ENCODE results near the gene GOLGA3.
A peak's percentile ranks its signal among the peaks of the same experiment; 100 is the strongest.
"Not testable (repeated sequence)": the region's sequence is repeated elsewhere in the genome, so short reads cannot be mapped to it uniquely, and the experiment has no call there.

Gene GOLGA3, protein sequence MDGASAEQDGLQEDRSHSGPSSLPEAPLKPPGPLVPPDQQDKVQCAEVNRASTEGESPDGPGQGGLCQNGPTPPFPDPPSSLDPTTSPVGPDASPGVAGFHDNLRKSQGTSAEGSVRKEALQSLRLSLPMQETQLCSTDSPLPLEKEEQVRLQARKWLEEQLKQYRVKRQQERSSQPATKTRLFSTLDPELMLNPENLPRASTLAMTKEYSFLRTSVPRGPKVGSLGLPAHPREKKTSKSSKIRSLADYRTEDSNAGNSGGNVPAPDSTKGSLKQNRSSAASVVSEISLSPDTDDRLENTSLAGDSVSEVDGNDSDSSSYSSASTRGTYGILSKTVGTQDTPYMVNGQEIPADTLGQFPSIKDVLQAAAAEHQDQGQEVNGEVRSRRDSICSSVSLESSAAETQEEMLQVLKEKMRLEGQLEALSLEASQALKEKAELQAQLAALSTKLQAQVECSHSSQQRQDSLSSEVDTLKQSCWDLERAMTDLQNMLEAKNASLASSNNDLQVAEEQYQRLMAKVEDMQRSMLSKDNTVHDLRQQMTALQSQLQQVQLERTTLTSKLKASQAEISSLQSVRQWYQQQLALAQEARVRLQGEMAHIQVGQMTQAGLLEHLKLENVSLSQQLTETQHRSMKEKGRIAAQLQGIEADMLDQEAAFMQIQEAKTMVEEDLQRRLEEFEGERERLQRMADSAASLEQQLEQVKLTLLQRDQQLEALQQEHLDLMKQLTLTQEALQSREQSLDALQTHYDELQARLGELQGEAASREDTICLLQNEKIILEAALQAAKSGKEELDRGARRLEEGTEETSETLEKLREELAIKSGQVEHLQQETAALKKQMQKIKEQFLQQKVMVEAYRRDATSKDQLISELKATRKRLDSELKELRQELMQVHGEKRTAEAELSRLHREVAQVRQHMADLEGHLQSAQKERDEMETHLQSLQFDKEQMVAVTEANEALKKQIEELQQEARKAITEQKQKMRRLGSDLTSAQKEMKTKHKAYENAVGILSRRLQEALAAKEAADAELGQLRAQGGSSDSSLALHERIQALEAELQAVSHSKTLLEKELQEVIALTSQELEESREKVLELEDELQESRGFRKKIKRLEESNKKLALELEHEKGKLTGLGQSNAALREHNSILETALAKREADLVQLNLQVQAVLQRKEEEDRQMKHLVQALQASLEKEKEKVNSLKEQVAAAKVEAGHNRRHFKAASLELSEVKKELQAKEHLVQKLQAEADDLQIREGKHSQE (N-terminal part only)

DNA sequence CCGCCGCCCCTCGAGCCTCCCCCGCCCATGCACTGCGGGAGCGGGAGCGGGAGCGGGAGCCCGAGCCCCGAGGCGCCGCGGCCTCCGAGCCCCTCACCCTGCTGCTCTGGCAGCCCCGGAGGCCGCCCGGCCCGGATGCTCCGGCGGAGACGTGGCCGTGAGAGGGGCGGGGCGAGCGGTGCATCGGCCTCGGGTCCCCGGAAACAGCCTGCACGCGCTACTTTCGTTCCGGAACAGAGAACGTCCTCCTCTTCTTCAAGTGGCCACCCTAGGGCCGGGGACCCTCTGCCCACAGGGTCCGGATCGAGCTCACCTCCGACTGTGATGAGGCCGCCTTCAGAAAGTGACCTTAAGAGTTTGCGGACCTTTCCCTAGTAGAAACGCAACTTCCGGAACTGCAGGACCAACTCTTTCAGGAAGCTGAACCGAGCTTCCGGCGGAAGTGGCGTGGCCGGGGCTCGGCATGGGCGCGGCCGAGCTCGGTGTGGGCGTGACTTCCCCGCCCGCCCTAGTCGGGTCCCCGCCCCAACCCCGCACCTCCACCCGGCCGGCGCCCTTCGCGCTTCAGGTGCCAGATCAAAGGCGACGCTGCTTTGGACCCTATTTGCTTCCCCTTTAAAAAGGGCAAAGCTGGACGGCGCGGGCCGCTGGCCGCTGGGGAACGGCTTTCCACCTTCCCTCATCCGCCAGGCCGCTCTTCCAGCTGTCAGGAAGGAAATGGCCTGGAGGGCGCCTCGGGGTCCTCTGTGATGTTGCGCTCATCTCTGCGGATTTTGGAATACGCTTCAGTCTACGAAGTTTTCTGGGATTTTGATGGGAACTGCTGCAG is at the start of gene GOLGA3:
Gene GOLGA3, minus strand, starts transcription at position 164 of the 829 bp plus-strand sequence. CDS start 6,741 bp downstream, outside the sequence.
- DNase-seq: peak; percentile 93 to 94

DNA sequence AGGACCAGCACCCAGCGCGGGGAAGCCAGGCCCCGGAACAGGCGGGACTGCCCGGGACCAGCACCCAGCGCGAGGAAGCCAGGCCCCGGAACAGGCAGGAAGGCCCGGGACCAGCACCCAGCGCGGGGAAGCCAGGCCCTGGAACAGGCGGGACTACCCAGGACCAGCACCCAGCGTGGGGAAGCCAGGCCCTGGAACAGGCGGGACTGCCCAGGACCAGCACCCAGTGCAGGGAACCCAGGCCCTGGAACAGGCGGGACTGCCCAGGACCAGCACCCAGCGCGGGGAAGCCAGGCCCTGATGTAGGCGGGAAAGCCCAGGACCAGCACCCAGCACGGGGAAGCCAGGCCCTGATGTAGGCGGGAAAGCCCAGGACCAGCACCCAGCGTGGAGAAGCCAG is 46.0 kb upstream of the GOLGA3 start:
- DNase-seq: not testable (repeated sequence)

DNA sequence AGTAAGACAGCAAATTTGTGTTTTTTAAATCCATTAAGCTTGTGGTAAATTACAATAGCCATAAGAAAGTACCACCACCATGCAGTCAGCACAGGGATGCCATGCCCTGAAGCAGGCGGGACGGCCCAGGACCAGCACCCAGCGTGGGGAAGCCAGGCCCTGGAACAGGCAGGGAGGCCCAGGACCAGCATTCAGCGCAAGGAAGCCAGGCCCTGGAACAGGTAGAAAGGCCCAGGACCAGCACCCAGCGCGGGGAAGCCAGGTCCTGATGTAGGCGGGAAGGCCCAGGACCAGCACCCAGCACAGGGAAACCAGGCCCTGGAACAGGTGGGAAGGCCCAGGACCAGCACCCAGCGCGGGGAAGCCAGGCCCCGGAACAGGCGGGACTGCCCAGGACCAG is 45.5 kb upstream of the GOLGA3 start:
- no peak for DNase-seq

DNA sequence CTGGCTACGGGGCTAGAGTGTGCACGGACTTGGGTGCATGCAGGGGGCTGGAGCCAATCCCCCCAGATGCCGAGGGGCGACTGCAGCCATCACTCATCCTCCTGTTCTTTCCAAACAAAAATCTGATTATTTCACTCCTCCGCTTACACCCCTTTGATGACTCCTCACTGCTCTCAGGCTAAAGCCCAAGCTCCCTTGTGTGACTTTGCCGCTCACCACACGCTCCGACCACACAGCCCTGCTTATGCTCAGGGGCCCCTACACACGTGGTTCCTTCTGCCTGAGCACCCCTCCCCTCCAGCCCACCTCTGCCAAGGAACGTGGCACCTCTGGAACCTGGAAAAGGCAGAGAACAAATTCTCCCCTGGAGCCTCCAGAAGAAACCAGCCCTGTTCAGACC is 45.1 kb upstream of the GOLGA3 start:
- no peak for DNase-seq

DNA sequence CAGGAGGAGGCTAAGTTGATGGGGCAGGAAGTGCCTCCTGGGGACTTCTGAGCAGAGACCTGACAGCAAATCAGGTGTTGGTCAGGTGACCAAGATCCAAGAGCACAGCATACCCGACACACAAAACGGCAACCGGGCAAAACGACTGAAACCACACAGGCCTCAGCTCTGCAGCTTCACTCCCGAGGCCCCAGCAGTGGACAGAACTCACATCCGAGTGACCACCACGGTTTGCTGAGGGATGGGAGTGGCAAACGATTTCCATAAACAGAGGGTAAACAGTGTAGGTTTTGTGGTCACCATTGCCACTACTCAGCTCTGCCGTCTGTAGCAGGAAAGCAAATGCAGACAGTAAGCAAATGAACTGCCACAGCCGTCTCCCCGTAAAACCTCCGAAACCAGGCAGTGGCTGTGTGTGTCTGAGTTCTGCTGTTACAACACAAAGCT is 44.3 kb upstream of the GOLGA3 start:
- peak; percentile 16 to 27 for DNase-seq

DNA sequence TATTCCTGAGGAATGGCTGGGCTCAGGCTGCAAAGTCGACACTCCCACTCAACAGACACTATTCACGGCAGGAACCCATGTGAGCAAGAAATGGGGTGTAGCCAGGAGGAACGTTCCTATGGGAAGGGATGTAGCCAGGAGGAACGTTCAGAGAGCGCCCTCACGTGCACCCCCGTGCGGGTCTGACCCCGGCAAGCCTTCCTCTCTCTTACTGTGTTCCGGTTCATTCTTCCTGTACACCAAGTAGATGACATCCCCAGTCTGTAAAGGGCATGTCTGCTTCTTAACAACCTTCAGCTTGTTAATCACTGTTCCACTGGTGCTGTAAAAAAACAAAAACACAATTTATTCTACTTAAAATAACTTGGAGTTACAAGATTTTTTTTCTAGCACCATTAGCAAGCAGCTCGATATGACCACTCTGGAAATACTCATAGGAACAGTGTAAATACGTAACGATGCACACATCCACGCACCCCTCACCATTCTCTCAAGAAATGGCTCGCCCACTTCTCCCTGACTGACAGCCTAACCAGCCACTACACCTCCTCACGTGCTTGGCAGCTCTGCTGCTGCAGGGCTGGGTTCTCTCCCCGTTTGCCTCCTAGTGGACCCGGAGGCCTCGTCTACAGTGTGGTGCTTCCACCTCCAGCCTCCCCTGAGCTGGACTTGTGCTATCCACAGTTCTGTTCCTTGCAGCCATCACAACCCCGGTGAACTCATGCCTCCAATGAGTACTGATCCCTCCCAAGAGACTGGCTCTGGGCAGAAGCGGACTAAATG is 43.6 kb upstream of the GOLGA3 start:
- no peak for DNase-seq

DNA sequence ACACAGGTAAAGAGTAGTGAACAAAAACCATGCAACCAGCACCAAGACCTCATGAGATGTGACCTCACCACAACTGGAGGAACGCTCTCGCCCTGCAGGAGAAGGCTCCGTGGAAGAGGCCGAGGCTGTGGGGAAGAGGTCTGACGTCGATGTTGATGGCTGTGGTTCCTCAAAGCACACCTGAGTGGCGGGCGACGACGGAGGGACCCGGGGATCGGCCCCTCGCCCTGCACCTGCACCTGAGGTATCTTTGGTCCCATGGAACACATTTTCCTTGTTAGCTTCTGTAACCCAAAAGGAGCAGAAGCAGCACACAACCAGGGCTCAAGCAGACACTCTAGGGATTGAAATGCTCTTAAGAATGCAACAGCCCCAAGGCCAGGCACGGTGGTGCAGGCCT is 40.9 kb upstream of the GOLGA3 start:
- DNase-seq: no peak

DNA sequence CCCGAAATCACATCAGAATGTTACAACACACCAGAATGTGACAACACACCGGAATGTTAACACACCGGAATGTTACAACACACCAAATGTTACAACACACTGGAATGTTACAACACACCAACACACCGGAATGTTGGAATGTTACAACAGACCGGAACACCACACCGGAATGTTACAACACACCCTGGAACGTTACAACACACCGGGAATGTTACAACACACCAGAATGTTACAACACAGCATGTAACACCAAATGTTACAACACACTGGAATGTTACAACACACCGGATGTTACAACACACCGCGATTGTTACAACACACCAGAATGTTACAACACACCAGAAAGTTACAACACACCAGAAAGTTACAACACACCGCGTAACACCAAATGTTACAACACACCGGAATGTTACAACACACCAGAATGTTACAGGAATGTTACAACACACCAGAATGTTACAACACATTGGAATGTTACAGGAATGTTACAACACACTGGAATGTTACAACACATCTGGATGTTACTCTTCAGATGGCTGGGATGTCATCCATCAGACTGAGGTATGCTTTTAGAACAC is 37.7 kb upstream of the GOLGA3 start:
- DNase-seq: no peak

DNA sequence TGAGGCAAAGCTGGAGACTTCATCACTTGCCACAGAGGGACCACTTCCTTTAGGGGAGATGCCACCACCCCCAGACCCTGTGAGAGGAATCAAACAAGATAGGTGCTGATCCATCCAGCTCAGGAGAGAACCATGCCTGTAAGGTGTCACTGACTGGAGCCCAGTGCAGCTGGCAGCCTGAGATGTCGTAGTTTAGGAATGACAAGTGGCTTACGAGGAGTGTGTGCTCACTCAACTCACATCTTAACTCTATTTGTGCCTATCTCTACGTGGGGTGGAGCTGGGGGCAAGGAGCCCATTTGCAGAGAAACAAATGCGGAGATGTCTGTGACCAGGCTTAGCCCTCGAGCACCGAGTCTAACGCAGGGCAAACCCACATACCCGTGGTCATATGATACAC is 32.9 kb upstream of the GOLGA3 start:
- DNase-seq: no peak

DNA sequence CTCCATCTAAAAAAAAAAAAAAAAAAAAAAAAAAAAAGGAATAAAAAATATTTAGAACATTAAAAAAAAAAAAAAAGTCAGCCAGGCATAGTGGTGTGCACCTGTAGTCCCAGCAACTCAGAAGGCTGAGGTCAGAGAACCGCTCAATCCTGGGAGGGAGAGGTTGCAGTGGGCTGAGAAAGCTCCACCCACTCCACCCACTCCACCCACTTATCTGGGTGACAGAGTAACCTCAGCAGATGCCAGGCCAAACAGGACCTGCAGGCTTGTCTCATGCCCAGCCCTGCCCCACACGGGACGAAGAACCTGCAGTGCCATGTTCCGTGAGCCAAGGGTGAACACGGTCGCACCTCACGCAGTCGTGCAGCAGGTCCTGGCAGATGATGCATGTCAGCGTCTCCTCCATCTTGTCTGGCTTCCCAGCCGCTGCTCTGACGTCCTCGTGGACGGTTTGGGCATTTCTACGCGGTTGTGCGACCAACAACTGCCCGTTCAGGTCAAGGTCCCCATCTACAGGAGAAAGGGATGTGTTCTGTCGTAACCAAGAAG is 30.1 kb upstream of the GOLGA3 start:
- no peak for DNase-seq

DNA sequence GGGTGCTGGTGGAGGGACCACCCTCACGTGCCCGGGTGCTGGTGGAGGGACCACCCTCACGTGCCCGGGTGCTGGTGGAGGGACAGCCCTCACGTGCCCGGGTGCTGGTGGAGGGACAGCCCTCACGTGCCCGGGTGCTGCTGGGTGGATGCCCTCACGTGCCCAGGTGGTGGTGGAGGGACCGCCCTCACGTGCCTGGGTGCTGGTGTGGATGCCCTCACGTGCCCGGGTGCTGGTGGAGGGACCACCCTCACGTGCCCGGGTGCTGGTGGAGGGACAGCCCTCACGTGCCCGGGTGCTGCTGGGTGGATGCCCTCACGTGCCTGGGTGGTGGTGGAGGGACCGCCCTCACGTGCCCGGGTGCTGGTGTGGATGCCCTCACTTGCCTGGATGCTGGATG is 28.4 kb upstream of the GOLGA3 start:
- not testable (repeated sequence) for DNase-seq

DNA sequence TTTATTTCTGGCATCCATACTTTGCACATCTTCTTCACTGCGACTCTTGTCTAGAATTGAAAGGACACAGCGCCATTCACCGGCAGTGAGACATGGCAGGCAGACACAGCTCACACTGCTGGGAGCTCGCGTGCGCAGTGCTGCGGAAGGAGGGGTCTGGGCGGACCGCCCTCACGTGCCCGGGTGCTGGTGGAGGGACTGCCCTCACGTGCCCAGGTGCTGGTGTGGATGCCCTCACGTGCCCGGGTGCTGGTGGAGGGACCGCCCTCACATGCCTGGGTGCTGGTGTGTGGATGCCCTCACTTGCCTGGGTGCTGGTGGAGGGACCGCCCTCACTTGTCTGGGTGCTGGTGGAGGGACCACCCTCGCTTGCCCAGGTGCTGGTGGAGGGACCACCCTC is 27.9 kb upstream of the GOLGA3 start:
- no peak for DNase-seq

DNA sequence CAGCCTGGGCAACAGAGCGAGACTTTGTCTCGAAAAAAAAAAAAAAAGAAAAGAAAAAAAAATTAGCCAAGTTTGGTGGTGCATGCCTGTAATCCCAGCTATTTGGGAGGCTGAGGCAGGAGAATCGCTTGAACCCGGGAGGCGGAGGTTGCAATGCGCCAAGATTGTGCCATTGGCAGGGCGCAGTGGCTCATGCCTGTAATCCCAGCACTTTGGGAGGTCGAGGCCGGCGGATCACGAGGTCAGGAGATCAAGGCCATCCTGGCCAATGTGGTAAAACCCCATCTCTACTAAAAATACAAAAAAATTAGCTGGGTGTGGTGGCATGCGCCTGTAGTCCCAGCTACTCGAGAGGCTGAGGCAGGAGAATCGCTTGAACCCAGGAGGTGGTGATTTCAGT is 26.5 kb upstream of the GOLGA3 start:
- not testable (repeated sequence) for DNase-seq

DNA sequence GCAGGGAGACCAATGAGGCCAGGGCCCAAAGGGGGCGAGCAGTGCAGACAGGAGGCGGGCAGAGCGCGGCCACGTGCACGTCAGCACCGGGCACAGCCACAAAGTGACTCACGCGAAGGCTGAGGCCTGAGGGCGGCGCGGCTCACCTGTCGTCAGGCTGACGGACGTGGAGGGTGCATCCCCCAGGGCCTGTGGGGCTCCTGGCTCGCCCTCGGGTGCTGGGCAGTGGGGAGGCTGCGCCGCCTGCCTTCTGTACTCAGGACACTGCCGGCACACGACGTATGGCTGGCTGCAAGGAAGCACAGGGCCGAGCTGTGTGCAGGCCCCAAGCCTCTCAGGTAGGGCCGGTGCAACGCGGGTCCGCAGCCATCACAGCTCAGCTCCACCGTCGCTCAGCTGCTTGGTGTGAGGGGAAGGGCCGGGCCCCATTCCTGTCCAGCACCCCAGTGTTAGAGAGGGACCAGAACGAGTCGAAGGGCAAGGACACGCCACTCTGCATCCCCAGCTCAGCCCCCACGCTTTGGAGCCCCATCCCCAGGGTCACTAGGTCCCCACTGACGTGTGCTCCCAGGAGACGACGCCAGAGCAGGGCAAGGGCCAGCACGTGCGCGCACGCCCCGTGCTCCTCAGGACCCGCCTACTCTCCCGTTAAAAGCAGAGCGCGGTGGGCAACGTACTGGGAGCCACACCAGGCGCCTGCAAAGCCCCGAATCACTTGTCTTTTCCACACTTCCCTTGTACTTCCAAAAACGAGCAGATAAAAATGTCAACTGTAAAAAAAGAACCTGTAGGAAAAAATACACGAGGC is 24.8 kb upstream of the GOLGA3 start:
- DNase-seq: no peak

DNA sequence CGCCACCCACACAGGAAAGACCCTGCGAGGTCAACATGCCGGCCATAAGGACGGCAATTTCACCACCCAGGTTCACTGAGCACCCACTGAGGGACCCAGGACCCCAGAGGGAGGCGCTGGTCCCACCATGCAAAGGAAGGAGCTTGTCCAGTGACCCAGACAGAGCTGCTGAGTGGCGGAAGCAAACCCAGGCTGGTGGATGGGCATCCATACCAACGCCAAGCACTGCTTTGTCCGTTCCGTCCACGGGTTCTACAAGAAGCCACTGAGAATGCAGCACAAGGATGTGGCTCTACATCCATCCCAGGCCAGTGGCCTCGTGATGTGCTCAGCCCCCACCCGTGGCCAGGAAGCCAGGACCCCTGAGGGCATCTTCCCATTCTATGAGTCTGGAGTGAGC is 23.8 kb upstream of the GOLGA3 start:
- DNase-seq: no peak

DNA sequence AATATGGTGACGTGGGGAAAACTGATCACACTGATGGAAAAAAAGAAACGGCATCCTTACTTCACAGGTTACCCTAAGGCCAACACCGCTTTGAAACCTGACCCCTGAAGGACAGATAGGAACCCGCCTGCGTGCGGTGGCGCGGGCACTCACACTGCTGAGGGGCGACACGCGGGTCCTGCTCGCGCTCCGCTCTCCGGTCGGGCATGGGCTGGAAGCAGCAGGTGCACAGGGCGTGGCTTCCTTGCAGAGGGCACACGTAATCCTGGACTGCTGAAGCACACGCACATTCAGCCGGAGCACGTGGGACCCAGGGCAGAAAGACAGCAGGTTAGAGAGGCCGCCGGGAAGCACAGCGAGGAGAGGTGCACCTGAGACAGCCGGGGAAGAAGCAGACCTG is 22.8 kb upstream of the GOLGA3 start:
- no peak for DNase-seq

DNA sequence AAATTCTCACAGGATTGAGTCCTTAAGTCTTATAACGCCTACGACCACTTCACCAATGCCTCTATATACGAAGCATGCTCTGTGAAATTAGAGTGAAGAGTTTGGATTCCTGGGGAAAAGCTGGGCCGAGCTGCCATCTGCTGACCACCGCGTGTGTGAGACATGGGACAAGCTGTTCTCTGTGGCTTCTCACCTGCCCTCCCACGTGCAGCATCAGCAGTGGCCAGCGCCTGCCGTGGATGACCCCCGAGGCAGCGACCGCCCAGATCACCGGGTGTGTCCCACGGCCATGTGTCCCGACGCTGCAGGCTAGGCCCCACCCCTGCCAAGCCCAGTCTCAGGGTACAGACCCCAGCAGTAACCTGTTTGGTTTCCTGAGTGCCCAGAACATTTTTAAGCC is 21.6 kb upstream of the GOLGA3 start:
- no peak for DNase-seq

DNA sequence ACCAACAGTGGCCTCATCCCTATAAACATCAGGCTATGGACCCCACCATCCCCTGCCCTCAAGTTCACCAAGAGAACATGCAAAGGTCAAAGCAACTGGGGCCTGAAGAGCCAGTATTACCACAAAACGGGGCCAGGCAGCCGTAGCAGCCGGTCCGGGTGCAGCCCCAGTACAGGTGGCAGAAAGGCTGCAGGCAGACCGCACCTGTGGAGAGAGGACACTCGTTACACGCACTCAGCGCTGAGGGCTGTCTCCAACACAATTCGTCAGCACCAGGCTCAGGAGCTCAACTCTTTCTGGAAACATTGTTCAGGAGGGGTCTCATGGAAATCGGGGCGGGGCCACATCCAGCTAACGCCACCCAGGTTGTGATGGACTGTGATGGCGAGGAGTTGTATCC is 19.9 kb upstream of the GOLGA3 start:
- no peak for DNase-seq
